GM12878 (cell line): ENCODE data around the gene GPI.

Experiments used
- ASH2L ChIP-seq: fragments of 300-600, 200-600 bp; sonication (generic); IDR thresholded peaks from 2 replicates; pipeline ENCODE4 v1.6.1; 2017; ENCODE audit warnings: low read depth, mild to moderate bottlenecking, borderline replicate concordance
- CTCF ChIP-seq, 3 experiments: IDR thresholded peaks in 2 of 3; conservative IDR thresholded peaks in 1 of 3; 2 replicates each; pipeline ENCODE4 v1.5.1; 2011; ENCODE audit warnings: low read depth in 3 of 3, low read length in 3 of 3, mild to moderate bottlenecking in 3 of 3, control low read depth in 2 of 3, moderate library complexity in 2 of 3, inconsistent platforms in 1 of 3, mixed read lengths in 1 of 3; ENCODE audit not compliant: control insufficient read depth in 2 of 3, insufficient read depth in 1 of 3; ENCODE audit errors: extremely low read depth in 1 of 3
- HDAC2 ChIP-seq: fragments of 200-600 bp; sonication (generic); IDR thresholded peaks from 2 replicates; pipeline ENCODE4 v1.6.1; 2017
- NFYB ChIP-seq: IDR thresholded peaks from 2 replicates; pipeline ENCODE4 v1.6.1; 2011; ENCODE audit warnings: low read depth, mild to moderate bottlenecking, low read length, improper control_type of control experiment, moderate library complexity; ENCODE audit not compliant: insufficient read depth
- POLR2A ChIP-seq: IDR thresholded peaks from 2 replicates; pipeline ENCODE4 v1.6.1; 2011; ENCODE audit warnings: low read depth, mild to moderate bottlenecking, low read length
- POLR2AphosphoS5 ChIP-seq: IDR thresholded peaks from 2 replicates; pipeline ENCODE4 v1.6.1; 2011; ENCODE audit warnings: mild to moderate bottlenecking, low read length, inconsistent platforms
- RAD21 ChIP-seq: IDR thresholded peaks from 2 replicates; pipeline ENCODE4 v1.6.1; 2011; ENCODE audit warnings: mild to moderate bottlenecking, low read depth, low read length, moderate library complexity; ENCODE audit not compliant: insufficient read depth
- SP1 ChIP-seq: IDR thresholded peaks from one replicate; pipeline ENCODE4 v1.6.1; 2011; ENCODE audit warnings: low read depth, low read length
- SREBF1 ChIP-seq: IDR thresholded peaks from 2 replicates; pipeline ENCODE4 v1.6.1; 2012; ENCODE audit warnings: mild to moderate bottlenecking, low read length
- SUZ12 ChIP-seq: fragments of 200-600 bp; sonication (generic); IDR thresholded peaks from one replicate; pipeline ENCODE4 v1.6.1; 2018; ENCODE audit warnings: antibody characterized with exemption, mild to moderate bottlenecking; ENCODE audit not compliant: unreplicated experiment
- TAF1 ChIP-seq: IDR thresholded peaks from 2 replicates; pipeline ENCODE4 v1.6.1; 2011; ENCODE audit warnings: mild to moderate bottlenecking, low read depth, low read length, borderline replicate concordance
- ZBTB4 ChIP-seq: fragments of 450-650 bp; formaldehyde crosslinking; IDR thresholded peaks from 2 replicates; pipeline ENCODE4 v1.4.0; 2022; ENCODE audit warnings: mild to moderate bottlenecking, moderate library complexity
- TF ChIP-seq, protein P1 (sequence below): IDR thresholded peaks from 2 replicates; pipeline ENCODE4 v1.6.1; 2012; ENCODE audit warnings: mild to moderate bottlenecking, low read depth, low read length
- TF ChIP-seq, protein P2 (sequence below): fragments of 450-650 bp; IDR thresholded peaks from 2 replicates; pipeline ENCODE4 v1.6.1; 2016; ENCODE audit warnings: mild to moderate bottlenecking

- TF ChIP-seq SP1 (no peak), HDAC2 (no peak), SREBF1 (no peak), CTCF (IDR thresholded peaks at IDR 0.05 in 2 of 3, conservative IDR thresholded peaks at IDR 0.05 in 1 of 3; ENCODE audit: control insufficient read depth in 2 of 3, extremely low read depth in 1 of 3, insufficient read depth in 1 of 3, low read depth in 3 of 3, low read length in 3 of 3) (no peak), NFYB (no peak), SUZ12 (no peak), RAD21 (no peak), POLR2A (no peak), ASH2L (no peak), ZBTB4 (CRISPR knock-in tag) (no peak), TAF1 (no peak), POLR2AphosphoS5 (no peak)
- TF ChIP-seq, protein P1, sequence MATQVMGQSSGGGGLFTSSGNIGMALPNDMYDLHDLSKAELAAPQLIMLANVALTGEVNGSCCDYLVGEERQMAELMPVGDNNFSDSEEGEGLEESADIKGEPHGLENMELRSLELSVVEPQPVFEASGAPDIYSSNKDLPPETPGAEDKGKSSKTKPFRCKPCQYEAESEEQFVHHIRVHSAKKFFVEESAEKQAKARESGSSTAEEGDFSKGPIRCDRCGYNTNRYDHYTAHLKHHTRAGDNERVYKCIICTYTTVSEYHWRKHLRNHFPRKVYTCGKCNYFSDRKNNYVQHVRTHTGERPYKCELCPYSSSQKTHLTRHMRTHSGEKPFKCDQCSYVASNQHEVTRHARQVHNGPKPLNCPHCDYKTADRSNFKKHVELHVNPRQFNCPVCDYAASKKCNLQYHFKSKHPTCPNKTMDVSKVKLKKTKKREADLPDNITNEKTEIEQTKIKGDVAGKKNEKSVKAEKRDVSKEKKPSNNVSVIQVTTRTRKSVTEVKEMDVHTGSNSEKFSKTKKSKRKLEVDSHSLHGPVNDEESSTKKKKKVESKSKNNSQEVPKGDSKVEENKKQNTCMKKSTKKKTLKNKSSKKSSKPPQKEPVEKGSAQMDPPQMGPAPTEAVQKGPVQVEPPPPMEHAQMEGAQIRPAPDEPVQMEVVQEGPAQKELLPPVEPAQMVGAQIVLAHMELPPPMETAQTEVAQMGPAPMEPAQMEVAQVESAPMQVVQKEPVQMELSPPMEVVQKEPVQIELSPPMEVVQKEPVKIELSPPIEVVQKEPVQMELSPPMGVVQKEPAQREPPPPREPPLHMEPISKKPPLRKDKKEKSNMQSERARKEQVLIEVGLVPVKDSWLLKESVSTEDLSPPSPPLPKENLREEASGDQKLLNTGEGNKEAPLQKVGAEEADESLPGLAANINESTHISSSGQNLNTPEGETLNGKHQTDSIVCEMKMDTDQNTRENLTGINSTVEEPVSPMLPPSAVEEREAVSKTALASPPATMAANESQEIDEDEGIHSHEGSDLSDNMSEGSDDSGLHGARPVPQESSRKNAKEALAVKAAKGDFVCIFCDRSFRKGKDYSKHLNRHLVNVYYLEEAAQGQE, result no peak
- TF ChIP-seq, protein P2, sequence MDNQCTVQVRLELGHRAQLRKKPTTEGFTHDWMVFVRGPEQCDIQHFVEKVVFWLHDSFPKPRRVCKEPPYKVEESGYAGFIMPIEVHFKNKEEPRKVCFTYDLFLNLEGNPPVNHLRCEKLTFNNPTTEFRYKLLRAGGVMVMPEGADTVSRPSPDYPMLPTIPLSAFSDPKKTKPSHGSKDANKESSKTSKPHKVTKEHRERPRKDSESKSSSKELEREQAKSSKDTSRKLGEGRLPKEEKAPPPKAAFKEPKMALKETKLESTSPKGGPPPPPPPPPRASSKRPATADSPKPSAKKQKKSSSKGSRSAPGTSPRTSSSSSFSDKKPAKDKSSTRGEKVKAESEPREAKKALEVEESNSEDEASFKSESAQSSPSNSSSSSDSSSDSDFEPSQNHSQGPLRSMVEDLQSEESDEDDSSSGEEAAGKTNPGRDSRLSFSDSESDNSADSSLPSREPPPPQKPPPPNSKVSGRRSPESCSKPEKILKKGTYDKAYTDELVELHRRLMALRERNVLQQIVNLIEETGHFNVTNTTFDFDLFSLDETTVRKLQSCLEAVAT, result no peak
These were observed 22.9 kb upstream of the GPI start for GRCh38 chr19:34341935-34342680.
